Fibroblast of lung (primary cell): ENCODE data around the gene POLR2I.

Experiments used
- EZH2 ChIP-seq: IDR thresholded peaks from 2 replicates; pipeline ENCODE4 v1.5.1; 2012; ENCODE audit warnings: low read length, control low read depth, mild to moderate bottlenecking; ENCODE audit errors: missing control alignments
- TF ChIP-seq, protein P1 (sequence below), 2 donors: IDR thresholded peaks in 1 of 2; conservative IDR thresholded peaks in 1 of 2; 1 replicate in 1 of 2; 2 replicates in 1 of 2; pipeline ENCODE4 v1.5.1; 2011 to 2012; ENCODE audit warnings: low read length in 2 of 2, control low read depth in 1 of 2, inconsistent platforms in 1 of 2, low read depth in 1 of 2, mild to moderate bottlenecking in 1 of 2

DNA sequence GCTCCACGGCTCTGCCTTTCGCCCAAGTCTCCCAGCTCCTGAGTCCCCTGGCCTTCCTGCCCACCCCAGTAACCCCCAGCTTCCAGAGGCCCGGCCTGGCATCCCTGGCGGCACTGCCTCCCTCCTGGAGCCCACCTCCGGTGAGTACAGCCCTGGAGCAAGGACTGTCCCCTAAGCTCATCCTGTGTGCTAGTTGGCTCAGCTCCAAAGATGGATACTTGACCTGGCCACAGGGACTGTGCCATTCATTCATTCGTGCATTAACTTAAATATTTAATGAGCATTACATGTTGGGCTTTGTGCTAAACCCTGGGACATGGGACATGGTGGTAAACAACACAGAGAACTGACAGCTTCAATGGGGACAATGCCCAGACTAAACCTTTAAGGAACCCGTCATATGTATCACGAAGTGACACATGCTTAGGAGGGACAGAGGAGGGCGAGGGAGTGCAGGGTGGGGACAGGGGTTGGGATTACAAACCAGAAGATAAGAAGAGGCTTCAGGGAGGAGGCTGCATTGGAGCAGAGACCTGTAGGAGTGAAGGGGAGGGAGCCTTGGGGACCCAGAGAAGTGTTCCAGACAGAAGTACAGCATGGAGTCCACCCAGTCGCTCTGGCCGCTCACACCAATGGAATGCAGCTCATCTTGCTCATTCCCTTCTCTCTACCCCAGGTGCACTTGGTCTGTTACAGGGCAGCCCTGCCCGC lies 10.7 kb downstream of the POLR2I start:
- TF ChIP-seq, protein P1, sequence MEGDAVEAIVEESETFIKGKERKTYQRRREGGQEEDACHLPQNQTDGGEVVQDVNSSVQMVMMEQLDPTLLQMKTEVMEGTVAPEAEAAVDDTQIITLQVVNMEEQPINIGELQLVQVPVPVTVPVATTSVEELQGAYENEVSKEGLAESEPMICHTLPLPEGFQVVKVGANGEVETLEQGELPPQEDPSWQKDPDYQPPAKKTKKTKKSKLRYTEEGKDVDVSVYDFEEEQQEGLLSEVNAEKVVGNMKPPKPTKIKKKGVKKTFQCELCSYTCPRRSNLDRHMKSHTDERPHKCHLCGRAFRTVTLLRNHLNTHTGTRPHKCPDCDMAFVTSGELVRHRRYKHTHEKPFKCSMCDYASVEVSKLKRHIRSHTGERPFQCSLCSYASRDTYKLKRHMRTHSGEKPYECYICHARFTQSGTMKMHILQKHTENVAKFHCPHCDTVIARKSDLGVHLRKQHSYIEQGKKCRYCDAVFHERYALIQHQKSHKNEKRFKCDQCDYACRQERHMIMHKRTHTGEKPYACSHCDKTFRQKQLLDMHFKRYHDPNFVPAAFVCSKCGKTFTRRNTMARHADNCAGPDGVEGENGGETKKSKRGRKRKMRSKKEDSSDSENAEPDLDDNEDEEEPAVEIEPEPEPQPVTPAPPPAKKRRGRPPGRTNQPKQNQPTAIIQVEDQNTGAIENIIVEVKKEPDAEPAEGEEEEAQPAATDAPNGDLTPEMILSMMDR (conservative IDR thresholded peaks at IDR 0.05 in 1 of 2, IDR thresholded peaks at IDR 0.05 in 1 of 2; ENCODE audit: low read depth in 1 of 2, low read length in 2 of 2) = no peak
- TF ChIP-seq EZH2 = no peak
